Left renal pelvis (tissue), 4 donors: ENCODE data around the gene SENP7. TPM values are rescaled to one million over a fixed set of nuclear protein-coding genes. Genes with fewer than 3 reads are reported as not detected.
"Not testable (repeated sequence)": the region's sequence is repeated elsewhere in the genome, so short reads cannot be mapped to it uniquely, and the experiment has no call there.

Experiments used
- DNase-seq, 4 donors: peaks; one replicate each; pipeline ENCODE4 v3.0.0-alpha.2; 2013; ENCODE audit warnings: low read depth in 4 of 4, low spot score in 3 of 4
- polyA plus RNA-seq, 4 donors: library from polyadenylated mRNA; unstranded; fragments of 120-200 nt; gene quantifications; one replicate each; pipeline ENCODE4 v1.2.1, GENCODE V29; 2013; ENCODE audit not compliant: insufficient read length in 4 of 4

The SENP7 gene
- polyA plus RNA-seq, 4 donors, result 62.8 to 101 (median 80.9) TPM

GRCh38 chr3:101377209-101377608 lies 135.8 kb downstream of the SENP7 start:
- DNase-seq, result no peak

DNA sequence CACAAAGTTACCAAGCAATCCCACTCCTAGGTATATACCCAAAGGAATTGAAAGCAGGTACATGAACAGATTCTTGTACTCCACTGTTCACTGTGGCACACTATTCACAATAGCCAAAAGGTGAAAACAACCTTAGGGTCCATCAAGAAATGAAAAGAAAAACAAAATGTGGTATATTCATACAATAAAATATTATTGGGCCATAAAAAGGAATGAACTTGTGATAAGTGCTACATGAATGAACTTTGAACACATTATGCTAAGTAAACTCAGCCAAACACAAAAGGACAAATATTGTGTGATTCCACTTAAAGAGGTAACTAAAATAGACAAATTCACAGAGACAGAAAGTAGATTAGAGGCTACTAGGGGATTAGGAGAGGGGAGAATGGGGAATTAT lies 137.4 kb downstream of the SENP7 start:
- DNase-seq, result no peak

- no peak for DNase-seq
Measured at GRCh38 chr3:101362406-101362805, 150.6 kb downstream of the SENP7 start.

DNA sequence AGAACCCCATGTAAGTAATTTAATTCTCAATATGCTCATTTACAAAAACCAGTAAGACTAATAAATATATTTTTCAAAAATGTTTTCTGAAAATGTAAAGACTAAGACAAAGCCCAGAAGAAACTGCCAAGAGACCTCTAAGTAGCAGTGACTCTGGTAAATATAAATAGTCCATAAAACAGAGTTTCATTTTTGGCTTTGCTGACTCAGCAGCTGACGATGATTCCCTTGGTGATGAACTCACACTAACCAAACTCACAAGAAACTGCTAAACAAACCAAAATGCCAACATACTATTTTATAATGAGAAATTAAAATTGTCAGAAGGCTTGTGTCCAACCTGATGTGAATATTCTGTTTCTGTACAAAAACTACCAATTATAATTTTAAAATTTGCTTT lies 161.2 kb downstream of the SENP7 start:
- no peak for DNase-seq

DNA sequence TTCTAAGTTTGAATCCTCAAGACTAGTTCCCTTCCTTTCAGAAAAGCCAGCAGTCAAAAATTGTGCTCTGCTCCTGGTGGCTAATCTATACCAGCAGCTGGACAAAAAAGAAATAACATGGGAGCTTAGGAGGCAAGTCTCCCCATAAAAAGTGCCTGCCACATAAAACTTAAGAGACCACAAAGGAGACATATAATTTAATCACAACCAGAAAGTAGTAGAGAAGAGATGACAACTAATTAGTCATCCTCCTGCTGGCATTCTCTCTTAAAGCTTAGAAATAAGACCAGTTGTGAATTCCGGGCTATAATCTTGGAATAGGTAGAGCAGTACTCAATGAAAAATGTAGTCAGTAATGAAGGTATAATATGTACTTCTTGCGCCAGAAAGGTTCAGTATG lies 172.4 kb downstream of the SENP7 start:
- no peak for DNase-seq

GRCh38 chr3:101333883-101334282 lies 179.1 kb downstream of the SENP7 start:
- DNase-seq, result no peak

DNA sequence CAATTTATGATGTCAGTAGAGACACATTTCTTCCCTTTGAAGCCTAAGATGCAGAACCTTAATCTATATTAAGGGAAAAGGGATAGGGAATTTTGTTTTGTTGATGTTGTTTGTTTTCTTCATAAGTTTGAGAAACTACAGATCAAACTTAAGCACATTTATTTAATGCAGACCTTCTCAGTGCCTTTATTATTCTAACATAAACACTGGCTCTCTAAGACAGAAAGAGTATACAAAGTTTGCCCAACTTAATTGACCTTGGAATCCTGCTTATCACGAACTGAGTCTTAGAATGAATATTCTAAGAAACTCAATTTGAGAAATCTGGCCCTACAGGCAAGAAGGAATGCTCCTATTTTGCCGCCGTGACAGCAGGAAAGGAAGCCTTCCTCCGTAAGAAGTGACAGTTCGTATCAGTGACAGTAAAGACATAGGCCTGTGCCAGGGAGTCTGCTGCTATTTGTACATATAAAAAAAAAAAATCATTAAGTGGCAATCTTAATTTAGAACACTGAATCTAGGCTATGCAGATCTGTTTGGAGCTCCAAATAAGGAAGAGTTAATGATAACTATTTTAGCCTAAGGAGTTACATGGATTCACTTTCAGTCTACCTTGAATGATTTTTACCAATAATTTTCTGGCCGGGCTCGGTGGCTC lies 183.9 kb downstream of the SENP7 start:
- DNase-seq, result no peak

DNA sequence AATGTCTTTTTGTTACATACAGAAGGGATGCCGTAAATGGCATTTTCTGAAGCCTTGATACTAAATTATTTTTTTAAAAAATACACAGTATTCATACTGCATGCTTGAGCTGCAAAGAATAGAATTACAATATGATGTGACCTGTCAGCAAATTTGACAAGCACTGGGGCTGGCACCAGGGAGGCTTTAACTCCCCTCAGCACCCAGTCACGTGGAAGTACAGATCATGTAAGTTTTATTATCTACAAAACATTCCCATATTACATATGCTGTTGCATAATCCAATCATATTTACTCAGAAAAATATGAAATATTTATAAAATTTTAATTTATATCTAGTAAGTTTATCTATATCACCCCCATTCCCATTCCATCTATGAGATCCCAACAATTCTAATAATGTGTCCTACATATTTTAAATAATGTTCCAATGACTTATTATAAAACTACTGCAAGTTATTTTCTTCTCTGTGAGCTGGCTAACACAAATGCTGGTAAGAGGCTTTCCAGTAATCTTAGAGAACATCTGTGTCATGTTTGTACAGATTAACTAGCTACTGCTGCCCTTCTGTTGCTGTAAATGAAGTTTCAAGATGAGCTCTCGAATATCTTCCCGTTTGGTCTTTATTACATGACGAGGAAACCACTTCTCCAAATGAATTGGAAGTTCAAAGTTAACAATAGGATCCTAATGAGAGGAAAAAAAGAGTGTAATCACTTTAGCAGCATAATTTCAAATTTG lies 187.4 kb downstream of the SENP7 start:
- no peak for DNase-seq

- no peak for DNase-seq
Measured at GRCh38 chr3:101320475-101320874, 192.5 kb downstream of the SENP7 start, which contains the start of gene IMPG2. IMPG2 (minus strand) TSS chr3:101320575; CDS start chr3:101320372, 203 bp downstream.

DNA sequence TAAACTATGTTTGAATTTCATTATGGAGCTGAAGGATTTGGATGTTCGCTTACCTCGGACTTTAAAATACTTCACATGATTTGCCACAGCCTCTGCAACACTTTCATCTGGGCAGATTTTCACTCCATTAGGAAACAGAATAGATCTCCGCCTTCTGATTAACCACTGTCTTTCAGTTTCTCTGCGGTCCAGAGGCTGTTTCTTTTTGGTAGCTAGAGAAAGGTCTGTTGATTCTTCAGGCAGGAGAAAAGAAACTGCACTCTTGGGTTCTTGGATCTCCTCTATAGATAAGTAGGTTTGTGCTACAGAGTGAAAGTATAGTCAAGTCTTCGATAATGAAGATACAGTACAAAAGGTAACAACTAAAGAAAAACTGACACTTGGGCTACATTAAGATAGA lies 193.5 kb downstream of the SENP7 start:
- DNase-seq, result no peak

GRCh38 chr3:101312545-101312944 lies 200.5 kb downstream of the SENP7 start:
- DNase-seq, result no peak

DNA sequence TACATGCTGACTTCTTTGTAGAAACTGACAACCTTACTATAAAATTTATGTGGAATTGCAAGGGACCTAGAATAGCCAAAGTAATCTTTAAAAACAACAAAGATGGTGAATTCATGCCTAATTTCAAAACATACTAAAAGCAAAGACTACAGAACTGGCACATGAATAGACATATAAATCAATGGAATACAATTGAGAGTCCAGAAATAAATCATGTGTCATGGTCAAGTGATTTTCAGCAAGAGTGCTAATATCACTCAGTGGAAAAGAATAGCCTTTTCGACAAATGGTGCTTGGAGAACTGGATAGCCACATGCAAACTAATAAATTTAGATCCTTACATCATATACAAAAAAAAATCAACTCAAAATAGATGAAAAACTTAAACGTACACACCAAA lies 201.3 kb downstream of the SENP7 start:
- no peak for DNase-seq

DNA sequence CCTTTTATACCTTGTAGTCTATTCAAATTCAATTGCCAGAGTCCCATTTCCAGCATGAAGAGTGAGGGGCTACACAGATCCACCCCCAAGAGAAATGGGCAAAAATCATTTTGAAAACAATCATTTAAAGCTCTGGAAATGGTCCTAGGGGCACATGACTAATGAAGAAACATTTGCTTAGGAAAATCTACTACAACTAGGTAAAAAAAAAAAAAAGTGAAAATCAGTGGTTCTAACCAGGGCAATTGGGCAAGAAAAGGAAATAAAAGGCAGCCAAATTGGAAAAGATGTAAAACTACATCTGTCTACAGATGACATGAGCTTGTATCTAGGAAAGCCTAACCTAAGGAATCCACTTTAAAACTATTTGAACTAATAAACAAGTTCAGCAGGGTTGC lies 202.0 kb downstream of the SENP7 start:
- no peak for DNase-seq

GRCh38 chr3:101308147-101308772 lies 204.8 kb downstream of the SENP7 start:
- DNase-seq, result not testable (repeated sequence)

DNA sequence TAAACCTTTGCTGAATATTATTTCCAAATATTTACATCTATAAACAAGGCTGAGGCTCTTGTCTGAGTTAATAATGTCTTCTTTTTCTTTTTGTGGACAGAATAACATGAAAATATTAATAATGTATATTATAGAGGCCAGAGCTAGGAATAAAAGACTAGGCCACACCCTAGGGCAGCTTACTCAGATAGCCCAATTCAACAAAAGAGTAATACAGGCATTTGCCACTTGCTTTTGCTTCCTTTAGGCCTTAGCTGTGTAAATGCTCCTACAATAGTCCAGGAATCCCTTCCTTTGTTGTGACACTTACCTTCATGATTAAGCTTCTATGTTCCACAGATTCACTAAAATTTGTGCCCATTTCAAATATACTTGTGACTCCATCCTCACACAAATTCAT lies 209.2 kb downstream of the SENP7 start:
- DNase-seq, result no peak

GRCh38 chr3:101303089-101303731 lies 209.8 kb downstream of the SENP7 start:
- no peak for DNase-seq

GRCh38 chr3:101300073-101300472 lies 212.9 kb downstream of the SENP7 start:
- DNase-seq, result no peak

GRCh38 chr3:101292027-101292426 lies 221.0 kb downstream of the SENP7 start:
- DNase-seq, result no peak

DNA sequence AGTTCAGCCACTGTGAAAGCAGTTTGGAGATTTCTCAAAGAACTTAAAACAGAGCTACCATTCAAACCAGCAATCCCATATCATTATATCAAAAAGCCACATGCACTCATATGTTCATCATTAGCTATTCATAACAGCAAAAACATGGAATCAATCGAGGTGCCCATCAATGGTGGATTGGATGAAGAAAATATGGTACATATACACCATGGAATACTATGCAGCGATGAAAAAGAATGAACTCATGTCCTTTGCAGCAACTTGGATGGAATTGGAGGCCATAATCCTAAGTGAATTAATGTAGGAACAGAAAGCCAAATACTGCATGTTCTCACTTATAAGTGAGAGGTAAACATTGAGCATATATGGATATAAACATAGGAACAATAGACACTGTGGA lies 224.7 kb downstream of the SENP7 start:
- no peak for DNase-seq

DNA sequence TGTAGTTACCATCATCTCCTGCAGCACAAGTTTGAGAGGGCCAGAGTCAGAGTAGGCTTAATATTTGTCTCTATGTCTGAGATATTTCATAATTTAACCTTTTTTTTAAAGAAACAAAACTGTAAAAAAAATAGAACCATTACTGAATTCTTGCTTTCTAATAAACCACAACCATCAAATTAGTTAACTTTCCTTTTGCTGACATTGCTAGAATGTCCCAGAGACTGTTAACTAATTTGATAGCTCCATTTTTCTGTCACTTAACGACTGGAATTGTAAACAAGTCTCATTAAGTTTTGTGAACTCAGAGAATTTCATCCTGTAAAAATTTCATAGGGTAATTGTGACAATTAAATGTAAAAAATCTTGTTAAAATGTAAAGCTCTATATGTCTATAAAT lies 228.3 kb downstream of the SENP7 start:
- DNase-seq, result no peak

- peak in 3 of 4 donors; percentile 10 to 12 (median 11) for DNase-seq
Measured at GRCh38 chr3:101281521-101282030, 231.4 kb downstream of the SENP7 start.
